Measurements from ENCODE around the gene CXCR6. TPM values are rescaled to one million over a fixed set of nuclear protein-coding genes. Genes with fewer than 3 reads are reported as not detected.

The CXCR6 gene
- total and polyA plus RNA-seq, 7 donors, result 0.05 to 0.50 (median 0.10) TPM; not detected in 4

GRCh38 chr3:45965253-45965652 is 22.0 kb downstream of the CXCR6 start:
- peaks cover 37% of the 10 kb centered on the region for H3K4me1 ChIP-seq
- WGBS, 3 donors, result 53 to 79% (median 60%) methylated on average over 4 of the region's 4 CpGs
- TF ChIP-seq, protein P1, sequence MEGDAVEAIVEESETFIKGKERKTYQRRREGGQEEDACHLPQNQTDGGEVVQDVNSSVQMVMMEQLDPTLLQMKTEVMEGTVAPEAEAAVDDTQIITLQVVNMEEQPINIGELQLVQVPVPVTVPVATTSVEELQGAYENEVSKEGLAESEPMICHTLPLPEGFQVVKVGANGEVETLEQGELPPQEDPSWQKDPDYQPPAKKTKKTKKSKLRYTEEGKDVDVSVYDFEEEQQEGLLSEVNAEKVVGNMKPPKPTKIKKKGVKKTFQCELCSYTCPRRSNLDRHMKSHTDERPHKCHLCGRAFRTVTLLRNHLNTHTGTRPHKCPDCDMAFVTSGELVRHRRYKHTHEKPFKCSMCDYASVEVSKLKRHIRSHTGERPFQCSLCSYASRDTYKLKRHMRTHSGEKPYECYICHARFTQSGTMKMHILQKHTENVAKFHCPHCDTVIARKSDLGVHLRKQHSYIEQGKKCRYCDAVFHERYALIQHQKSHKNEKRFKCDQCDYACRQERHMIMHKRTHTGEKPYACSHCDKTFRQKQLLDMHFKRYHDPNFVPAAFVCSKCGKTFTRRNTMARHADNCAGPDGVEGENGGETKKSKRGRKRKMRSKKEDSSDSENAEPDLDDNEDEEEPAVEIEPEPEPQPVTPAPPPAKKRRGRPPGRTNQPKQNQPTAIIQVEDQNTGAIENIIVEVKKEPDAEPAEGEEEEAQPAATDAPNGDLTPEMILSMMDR (IDR thresholded peaks at IDR 0.05), result no peak
- H3K27me3 ChIP-seq (ENCODE audit: insufficient read depth in 3 of 3, low read length in 2 of 3), result no peaks in the 10 kb centered on the region
- no peak for ATAC-seq
- no peaks in the 10 kb centered on the region for H3K9me3 ChIP-seq
- no peak for DNase-seq
- H3K36me3 ChIP-seq (ENCODE audit: insufficient read depth in 1 of 2, low read depth in 1 of 2), result peaks cover 5 to 100% of the 10 kb centered on the region in 2 donors
- peak overlapping the region; percentile 43 for H3K27ac ChIP-seq
- peak overlapping the region; percentile 44 for H3K4me3 ChIP-seq
- intact Hi-C loops (cut with DNase I), result no loop called here

DNA sequence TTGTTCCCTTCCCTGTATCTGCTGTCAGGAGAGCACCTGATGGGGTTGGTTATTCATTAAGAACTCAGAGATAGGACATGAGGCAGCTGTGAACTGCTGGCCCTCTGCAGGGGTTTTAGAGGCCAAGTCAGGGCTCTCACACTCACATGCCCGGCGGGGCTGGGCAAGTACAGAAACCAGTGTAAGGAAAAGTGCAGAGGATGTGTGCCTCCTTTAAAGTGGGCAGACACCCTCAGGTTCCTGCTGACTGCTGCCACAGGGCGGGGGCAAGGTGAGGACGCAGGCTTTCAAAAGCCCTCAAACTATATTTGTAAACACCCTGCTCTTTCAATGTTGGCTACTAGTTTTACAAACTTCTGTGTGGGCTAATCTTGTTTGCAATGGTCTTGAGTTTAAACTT is 22.4 kb downstream of the CXCR6 start:
- no peak for DNase-seq
- Histone ChIP-seq H3K4me1 (peaks cover 37% of the 10 kb centered on the region), H3K4me3 (peak overlapping the region; percentile 44), H3K9me3 (no peaks in the 10 kb centered on the region), H3K27ac (peak overlapping the region; percentile 43), H3K36me3 (ENCODE audit: insufficient read depth in 1 of 2, low read depth in 1 of 2) (peaks cover 5 to 99% of the 10 kb centered on the region in 2 donors), H3K27me3 (ENCODE audit: insufficient read depth in 3 of 3, low read length in 2 of 3) (no peaks in the 10 kb centered on the region)
- 47 to 60% (median 47%) methylated on average over 4 of the region's 4 CpGs for whole genome bisulfite sequencing, 3 donors
- TF ChIP-seq, protein P1 (IDR thresholded peaks at IDR 0.05), result no peak
- intact Hi-C loops (cut with DNase I), result no loop called here
- no peak for ATAC-seq

DNA sequence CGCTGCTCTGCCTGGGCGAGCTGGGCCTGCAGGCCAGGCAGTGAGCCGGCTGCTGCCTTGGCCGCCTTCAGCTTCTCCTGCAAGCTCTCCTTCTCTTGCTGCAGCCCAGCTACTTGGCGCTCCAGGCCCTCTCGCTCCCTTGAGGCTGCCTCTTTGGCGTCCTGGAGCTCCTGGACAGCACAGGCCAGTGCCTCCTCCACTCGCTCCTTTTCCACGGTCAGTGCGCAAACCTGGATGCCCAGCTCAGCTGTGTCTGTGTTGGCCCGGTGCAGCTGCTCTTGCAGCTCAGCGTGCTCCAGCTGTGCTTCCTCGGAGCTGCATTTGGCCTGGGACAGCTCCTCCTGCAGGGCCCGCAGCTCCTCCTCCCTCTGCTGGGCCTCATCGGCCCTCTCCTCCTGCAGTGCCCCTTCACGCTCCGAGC is 23.1 kb downstream of the CXCR6 start:
- Histone ChIP-seq H3K9me3 (no peaks in the 10 kb centered on the region), H3K4me1 (peaks cover 37% of the 10 kb centered on the region), H3K36me3 (ENCODE audit: insufficient read depth in 1 of 2, low read depth in 1 of 2) (peaks cover 5 to 98% of the 10 kb centered on the region in 2 donors), H3K27me3 (ENCODE audit: insufficient read depth in 3 of 3, low read length in 2 of 3) (no peaks in the 10 kb centered on the region), H3K27ac (peak overlapping the region; percentile 99), H3K4me3 (peak overlapping the region; percentile 44)
- intact Hi-C loops (cut with DNase I), result no loop called here
- DNase-seq (peak in 1 of 2 donors; percentile 65), ATAC-seq (peak in 3 of 4 donors; percentile 30 to 43 (median 36))
- TF ChIP-seq, protein P1 (IDR thresholded peaks at IDR 0.05), result no peak
- 34 to 51% (median 41%) methylated on average over 17 of the region's 17 CpGs for WGBS, 3 donors

DNA sequence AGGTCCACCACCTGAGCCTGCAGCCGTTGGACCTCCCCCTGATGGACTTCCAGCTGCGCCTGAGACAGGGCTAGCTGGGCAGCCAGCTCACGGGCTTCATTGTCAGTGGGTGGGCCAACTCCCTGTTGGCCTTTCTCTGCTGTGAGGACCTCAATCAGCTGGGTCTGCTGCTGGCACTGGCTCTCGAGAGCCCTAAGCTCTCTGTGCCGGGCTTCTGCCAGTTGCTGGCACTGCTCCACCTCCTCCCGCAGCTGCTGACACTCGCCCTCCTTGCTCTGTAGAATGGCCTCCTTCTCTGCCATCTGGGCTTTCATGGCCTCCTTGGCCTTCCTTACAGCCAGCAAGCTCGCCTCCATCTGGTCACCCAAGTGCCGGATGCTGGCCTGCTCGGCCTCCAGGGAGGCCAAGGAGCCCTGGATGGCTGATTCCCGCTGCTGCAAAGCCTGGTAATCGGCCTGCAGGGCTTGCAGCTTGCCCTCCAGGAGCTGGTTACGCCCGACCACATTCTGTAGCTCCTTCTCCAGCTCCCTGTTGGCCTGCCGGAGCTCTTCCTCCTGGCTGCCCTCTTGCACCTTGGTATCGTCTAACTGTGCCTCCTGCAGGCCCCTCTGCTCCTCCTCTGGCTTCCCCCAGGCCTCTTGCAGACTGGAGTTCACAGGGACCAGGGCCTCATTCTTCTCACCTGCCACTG is 23.8 kb downstream of the CXCR6 start:
- no peaks in the 10 kb centered on the region for H3K9me3 ChIP-seq
- TF ChIP-seq, protein P1 (IDR thresholded peaks at IDR 0.05), result no peak
- peaks cover 41% of the 10 kb centered on the region for H3K4me1 ChIP-seq
- 30 to 53% (median 32%) methylated on average over 15 to 16 of the region's 16 CpGs for WGBS, 3 donors
- peak overlapping the region; percentile 99 for H3K27ac ChIP-seq
- intact Hi-C loops (cut with DNase I), result no loop called here
- DNase-seq (peak in 1 of 2 donors; percentile 72), ATAC-seq (peak; percentile 30 to 71 (median 46))
- peak overlapping the region; percentile 44 for H3K4me3 ChIP-seq
- H3K27me3 ChIP-seq (ENCODE audit: insufficient read depth in 3 of 3, low read length in 2 of 3), result no peaks in the 10 kb centered on the region
- peaks cover 5 to 98% of the 10 kb centered on the region in 2 donors for H3K36me3 ChIP-seq (ENCODE audit: insufficient read depth in 1 of 2, low read depth in 1 of 2)

Measured in psoas muscle (tissue), 8 donors.